Measurements from ENCODE around the gene NKAIN4. TPM values are rescaled to one million over a fixed set of nuclear protein-coding genes. Genes with fewer than 3 reads are reported as not detected.

Gene NKAIN4
- total RNA-seq, 1 donor from 2014 or later = not detected

GRCh38 chr20:63261060-63261794, 7.0 kb upstream of the NKAIN4 start:
- intact Hi-C loops (cut with DNase I) = no loop called here
- Histone ChIP-seq H3K27ac (no peak overlapping the region), H3K9me3 (no peaks in the 10 kb centered on the region), H3K4me1 (no peaks in the 10 kb centered on the region), H3K36me3 (no peaks in the 10 kb centered on the region), H3K4me3 (no peak overlapping the region), H3K27me3 (peaks cover 60% of the 10 kb centered on the region)
- no peak for TF ChIP-seq CTCF (IDR thresholded peaks at IDR 0.05)
- no peak for ATAC-seq
- DNase-seq = no peak

- no peak overlapping the region for H3K27ac ChIP-seq
- intact Hi-C loops (cut with DNase I) = no loop called here
- ATAC-seq = no peak
- H3K4me3 ChIP-seq = no peak overlapping the region
- peaks cover 66% of the 10 kb centered on the region for H3K27me3 ChIP-seq
- TF ChIP-seq CTCF (IDR thresholded peaks at IDR 0.05) = no peak
- no peak for DNase-seq
- no peaks in the 10 kb centered on the region for H3K4me1 ChIP-seq
- H3K9me3 ChIP-seq = no peaks in the 10 kb centered on the region
- H3K36me3 ChIP-seq = no peaks in the 10 kb centered on the region
Measured at GRCh38 chr20:63260521-63260920, 6.3 kb upstream of the NKAIN4 start.

- Histone ChIP-seq H3K27ac (no peak overlapping the region), H3K4me1 (no peaks in the 10 kb centered on the region), H3K36me3 (no peaks in the 10 kb centered on the region), H3K9me3 (no peaks in the 10 kb centered on the region), H3K4me3 (no peak overlapping the region), H3K27me3 (peaks cover 67% of the 10 kb centered on the region)
- intact Hi-C loops (cut with DNase I) = no loop called here
- TF ChIP-seq CTCF (IDR thresholded peaks at IDR 0.05) = no peak
- ATAC-seq (no peak), DNase-seq (no peak)
Measured at GRCh38 chr20:63259734-63260460, 5.6 kb upstream of the NKAIN4 start.

- Histone ChIP-seq H3K27ac (no peak overlapping the region), H3K27me3 (peaks cover 70% of the 10 kb centered on the region), H3K36me3 (no peaks in the 10 kb centered on the region), H3K4me3 (no peak overlapping the region), H3K4me1 (no peaks in the 10 kb centered on the region), H3K9me3 (no peaks in the 10 kb centered on the region)
- no peak for DNase-seq
- intact Hi-C loops (cut with DNase I) = no loop called here
- TF ChIP-seq CTCF (IDR thresholded peaks at IDR 0.05) = no peak
- ATAC-seq = no peak
Measured at GRCh38 chr20:63258781-63259180, 4.5 kb upstream of the NKAIN4 start.

GRCh38 chr20:63257629-63258028, 3.4 kb upstream of the NKAIN4 start:
- intact Hi-C loops (cut with DNase I) = no loop called here
- Histone ChIP-seq H3K27ac (no peak overlapping the region), H3K9me3 (no peaks in the 10 kb centered on the region), H3K36me3 (no peaks in the 10 kb centered on the region), H3K27me3 (peaks cover 78% of the 10 kb centered on the region), H3K4me1 (peaks cover 6% of the 10 kb centered on the region), H3K4me3 (no peak overlapping the region)
- no peak for DNase-seq
- TF ChIP-seq CTCF (IDR thresholded peaks at IDR 0.05) = no peak
- ATAC-seq = no peak
